Activated T-helper 1 cell treated with anti-CD3 and anti-CD28 coated beads, Interleukin-12 subunit alpha, Interleukin-12 subunit beta, Interleukin-2, Interleukin-4 antibody, amounts not matched to agents 30 ng/mL and 10 ng/mL and 1 ng/mL, durations not matched to agents 14 hours and 24 hours and 36 hours (primary cell): ENCODE data around the gene MAN2A2. TPM values are rescaled to one million over a fixed set of nuclear protein-coding genes. Genes with fewer than 3 reads are reported as not detected.

ENCODE experiments used
- DNase-seq: peaks from one replicate; pipeline ENCODE4 v3.0.0; 2021; ENCODE audit warnings: low spot score
- H3K27ac Mint-ChIP-seq: one replicate; pipeline ENCODE4 v1.8.0; 2021; ENCODE audit warnings: mild to moderate bottlenecking, mixed read lengths
- H3K27me3 Mint-ChIP-seq: one replicate; pipeline ENCODE4 v1.8.0; 2022; ENCODE audit warnings: mild to moderate bottlenecking, moderate library complexity, mixed read lengths; ENCODE audit not compliant: insufficient read depth
- H3K36me3 Mint-ChIP-seq: one replicate; pipeline ENCODE4 v1.8.0; 2021; ENCODE audit warnings: low read depth, mixed read lengths
- H3K4me1 Mint-ChIP-seq: one replicate; pipeline ENCODE4 v1.8.0; 2021; ENCODE audit warnings: low read depth, mixed read lengths
- H3K4me3 Mint-ChIP-seq: one replicate; pipeline ENCODE4 v1.8.0; 2021; ENCODE audit warnings: mild to moderate bottlenecking, moderate library complexity, mixed read lengths
- H3K9me3 Mint-ChIP-seq: one replicate; pipeline ENCODE4 v1.8.0; 2021; ENCODE audit warnings: mixed read lengths
- intact Hi-C: fragments of 100-400 bp; cut with micrococcal nuclease; formaldehyde crosslinking; loops from one replicate; pipeline ENCODE4 v1.15.1; 2024
- total RNA-seq: library from RNA; stranded (reverse); gene quantifications from 2 replicates; pipeline ENCODE4 v1.2.3, GENCODE V29; 2022

Gene MAN2A2
- total RNA-seq, 1 donor from 2014 or later: 239 TPM

- DNase-seq: peak; percentile 90
- intact Hi-C loops: loop anchor here (1.0 to 10.0 kb wide), 5 partner anchors 20 to 1620 kb away; partner anchors contain the start of genes POLG, PRC1, UNC45A and VPS33B
- Mint-ChIP-seq H3K27ac (peak within 1 kb of the TSS; percentile 90), H3K4me3 (peak within 1 kb of the TSS; percentile 90), H3K9me3 (no peaks in the 10 kb centered on the region), H3K36me3 (peaks cover 31% of the 10 kb centered on the region), H3K4me1 (peaks cover 23% of the 10 kb centered on the region), H3K27me3 (no peaks in the 10 kb centered on the region)
Measured at GRCh38 chr15:90954712-90955623, 51.9 kb downstream of the MAN2A2 start, which contains the start of gene RCCD1. Gene RCCD1, plus strand, starts transcription at chr15:90954884. Its CDS starts 1,851 bp downstream, at chr15:90956735.

GRCh38 chr15:90955624-90956273 is 52.6 kb downstream of the MAN2A2 start:
- Mint-ChIP-seq H3K4me1 (peaks cover 24% of the 10 kb centered on the region), H3K27ac (peak overlapping the region; percentile 90), H3K4me3 (peak overlapping the region; percentile 90), H3K9me3 (no peaks in the 10 kb centered on the region), H3K36me3 (peaks cover 31% of the 10 kb centered on the region), H3K27me3 (no peaks in the 10 kb centered on the region)
- intact Hi-C loops: loop anchor here (1.0 to 10.0 kb wide), 6 partner anchors 39 to 1621 kb away; partner anchors contain the start of genes POLG, PRC1 and VPS33B
- no peak for DNase-seq

GRCh38 chr15:90956274-90957030 is 53.4 kb downstream of the MAN2A2 start:
- H3K4me1 Mint-ChIP-seq: peaks cover 24% of the 10 kb centered on the region
- peaks cover 35% of the 10 kb centered on the region for H3K36me3 Mint-ChIP-seq
- intact Hi-C loops: loop anchor here (1.0 to 10.0 kb wide), 4 partner anchors 77 to 1622 kb away; partner anchors contain the start of gene POLG
- H3K27me3 Mint-ChIP-seq: no peaks in the 10 kb centered on the region
- DNase-seq: peak; percentile 46
- H3K9me3 Mint-ChIP-seq: no peaks in the 10 kb centered on the region
- peak overlapping the region; percentile 90 for H3K4me3 Mint-ChIP-seq
- H3K27ac Mint-ChIP-seq: peak overlapping the region; percentile 72

GRCh38 chr15:90957031-90957790 is 54.1 kb downstream of the MAN2A2 start:
- no peak for DNase-seq
- no peaks in the 10 kb centered on the region for H3K27me3 Mint-ChIP-seq
- H3K4me3 Mint-ChIP-seq: peak overlapping the region; percentile 78
- H3K9me3 Mint-ChIP-seq: no peaks in the 10 kb centered on the region
- peak overlapping the region; percentile 48 for H3K27ac Mint-ChIP-seq
- intact Hi-C loops: loop anchor here (10.0 kb wide), 1 partner anchor 1622 kb away; the partner anchor contains the start of gene POLG
- H3K36me3 Mint-ChIP-seq: peaks cover 35% of the 10 kb centered on the region
- peaks cover 24% of the 10 kb centered on the region for H3K4me1 Mint-ChIP-seq

- intact Hi-C loops: loop anchor here (10.0 kb wide), 1 partner anchor 1623 kb away; the partner anchor contains the start of gene POLG
- Mint-ChIP-seq H3K4me3 (peak overlapping the region; percentile 78), H3K9me3 (no peaks in the 10 kb centered on the region), H3K36me3 (peaks cover 34% of the 10 kb centered on the region), H3K27me3 (no peaks in the 10 kb centered on the region), H3K4me1 (peaks cover 24% of the 10 kb centered on the region), H3K27ac (peak overlapping the region; percentile 48)
- no peak for DNase-seq
Measured at GRCh38 chr15:90957791-90958190, 54.7 kb downstream of the MAN2A2 start.

GRCh38 chr15:90959028-90959595 is 56.0 kb downstream of the MAN2A2 start:
- no peak overlapping the region for H3K27ac Mint-ChIP-seq
- H3K27me3 Mint-ChIP-seq: no peaks in the 10 kb centered on the region

GRCh38 chr15:90959894-90960293 is 56.8 kb downstream of the MAN2A2 start:
- Mint-ChIP-seq H3K4me3 (no peak overlapping the region), H3K27me3 (no peaks in the 10 kb centered on the region), H3K36me3 (peaks cover 39% of the 10 kb centered on the region), H3K27ac (no peak overlapping the region), H3K4me1 (peaks cover 15% of the 10 kb centered on the region), H3K9me3 (no peaks in the 10 kb centered on the region)
- intact Hi-C loops: loop anchor here (10.0 kb wide), 1 partner anchor 1625 kb away; the partner anchor contains the start of gene POLG
- no peak for DNase-seq

More at GRCh38 chr15:90959028-90959595, 56.0 kb downstream of the MAN2A2 start:
- H3K4me3 Mint-ChIP-seq: no peak overlapping the region
- peaks cover 35% of the 10 kb centered on the region for H3K36me3 Mint-ChIP-seq
- H3K4me1 Mint-ChIP-seq: peaks cover 15% of the 10 kb centered on the region
- no peaks in the 10 kb centered on the region for H3K9me3 Mint-ChIP-seq
- intact Hi-C loops: loop anchor here (10.0 kb wide), 1 partner anchor 1624 kb away; the partner anchor contains the start of gene POLG
- no peak for DNase-seq

- Mint-ChIP-seq H3K27me3 (no peaks in the 10 kb centered on the region), H3K4me1 (peaks cover 15% of the 10 kb centered on the region), H3K36me3 (peaks cover 44% of the 10 kb centered on the region), H3K27ac (no peak overlapping the region), H3K9me3 (no peaks in the 10 kb centered on the region), H3K4me3 (no peak overlapping the region)
- no peak for DNase-seq
- intact Hi-C loops: no loop called here
Measured at GRCh38 chr15:90960298-90961091, 57.4 kb downstream of the MAN2A2 start.

- intact Hi-C loops: no loop called here
- DNase-seq: no peak
- no peaks in the 10 kb centered on the region for H3K27me3 Mint-ChIP-seq
- no peak overlapping the region for H3K4me3 Mint-ChIP-seq
- H3K4me1 Mint-ChIP-seq: peaks cover 8% of the 10 kb centered on the region
- no peak overlapping the region for H3K27ac Mint-ChIP-seq
- H3K9me3 Mint-ChIP-seq: no peaks in the 10 kb centered on the region
- H3K36me3 Mint-ChIP-seq: peaks cover 49% of the 10 kb centered on the region
Measured at GRCh38 chr15:90962021-90962420, 58.9 kb downstream of the MAN2A2 start.

- DNase-seq: no peak
- H3K4me3 Mint-ChIP-seq: no peak overlapping the region
- H3K36me3 Mint-ChIP-seq: peaks cover 55% of the 10 kb centered on the region
- no peaks in the 10 kb centered on the region for H3K27me3 Mint-ChIP-seq
- H3K9me3 Mint-ChIP-seq: no peaks in the 10 kb centered on the region
- intact Hi-C loops: loop anchor here (2.0 kb wide), 1 partner anchor 15 kb away; no protein-coding TSS in a partner anchor
- H3K4me1 Mint-ChIP-seq: no peaks in the 10 kb centered on the region
- no peak overlapping the region for H3K27ac Mint-ChIP-seq
Measured at GRCh38 chr15:90966262-90966661, 63.2 kb downstream of the MAN2A2 start.

GRCh38 chr15:90967206-90967605 is 64.1 kb downstream of the MAN2A2 start:
- H3K36me3 Mint-ChIP-seq: peaks cover 49% of the 10 kb centered on the region

More at GRCh38 chr15:90967206-90967605, 64.1 kb downstream of the MAN2A2 start:
- no peak for DNase-seq
- Mint-ChIP-seq H3K4me3 (no peak overlapping the region), H3K27me3 (no peaks in the 10 kb centered on the region), H3K9me3 (no peaks in the 10 kb centered on the region), H3K27ac (no peak overlapping the region), H3K4me1 (no peaks in the 10 kb centered on the region)
- intact Hi-C loops: loop anchor here (2.0 kb wide), 1 partner anchor 14 kb away; no protein-coding TSS in a partner anchor
